Erythroblast (primary cell): Measurements from ENCODE around the gene RASSF3.

Experiments
- GATA1 ChIP-seq: IDR thresholded peaks from 2 replicates; pipeline ENCODE4 v1.6.1; 2011; ENCODE audit warnings: low read depth, mild to moderate bottlenecking, control low read depth, low read length, moderate library complexity
- POLR2A ChIP-seq: IDR thresholded peaks from 2 replicates; pipeline ENCODE4 v1.6.1; 2011; ENCODE audit warnings: mild to moderate bottlenecking, low read length

DNA sequence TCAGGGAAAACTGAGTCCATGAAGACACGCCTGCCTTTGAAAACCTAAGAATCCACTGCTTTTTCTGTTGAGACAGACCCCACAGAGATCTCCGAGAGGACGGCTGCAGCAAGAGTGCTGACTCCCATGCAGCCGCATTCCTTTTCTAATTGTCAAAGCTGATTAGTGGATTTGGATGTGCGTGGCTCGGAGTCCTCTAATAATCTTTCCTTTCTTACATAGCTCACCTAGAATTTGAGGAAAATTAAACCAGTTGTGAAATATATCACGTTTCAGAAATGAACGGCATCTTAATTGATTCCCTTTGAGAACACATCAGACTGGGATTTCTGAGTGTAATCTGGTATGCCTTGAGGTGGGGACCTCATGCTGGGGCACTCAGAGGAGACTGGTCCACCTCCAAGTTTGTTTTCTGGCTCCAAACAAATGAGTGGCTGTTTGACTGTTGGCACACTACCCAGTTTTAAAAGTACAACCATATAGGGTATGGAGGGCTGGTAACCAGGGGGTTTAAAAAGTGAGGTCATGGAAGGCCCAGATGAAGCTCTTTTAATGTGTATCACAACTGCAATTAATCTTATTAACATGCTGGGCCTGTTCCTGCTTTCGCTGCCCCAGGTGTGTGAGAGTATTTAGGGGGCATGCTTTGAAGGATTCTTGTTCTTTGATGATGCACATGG, 63.3 kb downstream of the RASSF3 start:
- TF ChIP-seq POLR2A (no peak), GATA1 (no peak)
